GM19438 (cell line): ENCODE data around the gene GRAPL.
"Not testable (repeated sequence)": the region's sequence is repeated elsewhere in the genome, so short reads cannot be mapped to it uniquely, and the experiment has no call there.

Source experiments
- ATAC-seq: cut with Tn5 transposase; IDR thresholded peaks from one replicate; pipeline ENCODE4 v1.9.1; 2021; ENCODE audit warnings: low read depth; ENCODE audit not compliant: unreplicated experiment

The GRAPL gene

GRCh38 chr17:19187883-19188869 lies 60.8 kb downstream of the GRAPL start:
- peak; percentile 5 for ATAC-seq

GRCh38 chr17:19188870-19189708 lies 61.7 kb downstream of the GRAPL start:
- peak; percentile 57 for ATAC-seq

- not testable (repeated sequence) for ATAC-seq
Measured at GRCh38 chr17:19189781-19190405, 62.5 kb downstream of the GRAPL start.

GRCh38 chr17:19196382-19197204 lies 69.2 kb downstream of the GRAPL start:
- ATAC-seq: peak; percentile 93

GRCh38 chr17:19202448-19202847 lies 75.1 kb downstream of the GRAPL start:
- ATAC-seq: not testable (repeated sequence)

GRCh38 chr17:19203429-19203828 lies 76.0 kb downstream of the GRAPL start:
- ATAC-seq: not testable (repeated sequence)
